ENCODE measurements around the gene CREBZF.
"Not testable (repeated sequence)": the region's sequence is repeated elsewhere in the genome, so short reads cannot be mapped to it uniquely, and the experiment has no call there.

The CREBZF gene

DNA sequence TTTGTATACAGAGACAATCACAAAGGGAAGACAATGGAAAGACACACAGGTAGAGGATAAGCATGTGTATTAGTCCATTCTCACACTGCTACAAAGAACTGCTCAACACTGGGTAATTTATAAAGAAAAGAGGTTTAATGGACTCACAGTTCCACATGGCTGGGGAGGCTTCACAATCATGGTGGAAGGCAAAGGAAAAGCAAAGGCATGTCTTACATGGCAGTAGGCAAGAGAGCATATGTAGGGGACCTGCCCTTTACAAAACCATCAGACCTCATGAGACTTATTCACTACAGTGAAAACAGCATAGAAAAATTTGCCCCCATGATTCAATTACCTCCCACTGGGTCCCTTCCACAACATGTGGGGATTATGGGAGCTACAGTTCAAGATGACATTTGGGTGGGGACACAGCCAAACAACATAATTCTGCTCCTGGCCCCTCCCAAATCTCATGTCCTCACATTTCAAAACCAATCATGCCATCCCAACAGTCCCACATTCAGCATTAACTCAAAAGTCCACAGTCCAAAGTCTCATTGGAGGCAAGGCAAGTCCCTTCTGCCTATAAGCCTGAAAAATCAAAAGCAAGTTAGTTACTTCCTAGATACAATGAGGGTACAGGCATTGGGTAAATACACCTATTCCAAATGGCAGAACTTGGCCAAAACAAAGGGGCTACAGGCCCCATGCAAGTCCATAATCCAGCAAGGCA, 6.2 kb upstream of the CREBZF start:
- not testable (repeated sequence) for DNase-seq (ENCODE audit: low read depth in 1 of 2, low spot score in 1 of 2)

DNA sequence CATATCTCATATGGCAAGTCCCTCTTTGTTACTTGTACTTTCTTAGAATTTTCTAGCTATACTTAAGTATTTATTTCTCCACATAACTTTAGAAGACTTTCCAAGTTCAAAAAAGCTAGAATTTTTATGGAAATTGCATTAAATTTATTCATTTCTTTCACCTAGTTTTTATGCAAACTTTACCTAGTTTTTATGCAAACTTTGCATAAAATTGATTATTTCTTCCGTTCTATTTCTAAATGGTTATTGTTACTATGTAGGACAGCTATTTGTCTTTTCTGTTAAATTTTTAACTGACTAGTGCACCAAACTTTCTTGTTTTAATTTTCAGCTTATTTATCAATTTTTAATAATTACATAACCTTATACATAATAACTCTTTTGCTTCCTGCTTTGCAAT, 3.2 kb upstream of the CREBZF start:
- no peak for DNase-seq (ENCODE audit: low read depth in 1 of 2, low spot score in 1 of 2)

DNA sequence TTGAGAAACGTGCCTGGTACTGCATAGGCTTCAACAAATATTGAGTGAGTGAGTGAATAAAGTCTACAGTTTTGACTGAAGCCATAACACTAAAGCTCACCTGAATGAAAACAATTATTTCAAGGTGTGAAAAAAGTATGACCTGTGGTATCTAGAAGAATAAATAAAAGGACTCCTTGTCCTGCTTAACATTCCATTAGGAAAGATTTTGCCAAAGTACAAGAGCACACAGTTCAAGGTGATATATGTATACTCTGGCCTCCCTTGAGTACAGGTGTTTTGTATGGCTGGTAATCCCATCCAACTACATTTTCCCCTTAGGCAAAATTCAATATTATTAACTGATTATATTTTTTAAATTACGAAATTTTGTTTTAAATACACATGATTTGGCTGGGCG, 1.8 kb upstream of the CREBZF start:
- no peak for DNase-seq (ENCODE audit: low read depth in 1 of 2, low spot score in 1 of 2)

DNA sequence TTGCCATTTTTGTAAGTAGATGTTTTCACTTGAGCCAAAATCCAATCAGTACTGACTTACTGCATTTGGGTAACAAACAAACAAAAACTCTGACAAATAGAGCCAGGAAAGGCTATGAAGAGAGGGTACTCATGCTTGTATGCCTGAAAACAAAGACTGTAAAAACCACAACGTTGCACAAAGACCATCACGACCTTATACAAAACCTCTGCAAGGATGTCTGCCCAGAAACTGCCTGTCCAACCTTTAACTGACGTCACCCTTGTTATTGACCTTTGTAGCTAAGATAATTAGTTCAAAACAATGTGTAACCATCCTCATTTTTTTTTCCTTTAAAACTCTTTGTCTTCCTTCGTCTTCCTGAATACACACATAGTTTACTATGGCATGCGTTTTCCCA, 804 bp upstream of the CREBZF start:
- no peak for DNase-seq (ENCODE audit: low read depth in 1 of 2, low spot score in 1 of 2)

DNA sequence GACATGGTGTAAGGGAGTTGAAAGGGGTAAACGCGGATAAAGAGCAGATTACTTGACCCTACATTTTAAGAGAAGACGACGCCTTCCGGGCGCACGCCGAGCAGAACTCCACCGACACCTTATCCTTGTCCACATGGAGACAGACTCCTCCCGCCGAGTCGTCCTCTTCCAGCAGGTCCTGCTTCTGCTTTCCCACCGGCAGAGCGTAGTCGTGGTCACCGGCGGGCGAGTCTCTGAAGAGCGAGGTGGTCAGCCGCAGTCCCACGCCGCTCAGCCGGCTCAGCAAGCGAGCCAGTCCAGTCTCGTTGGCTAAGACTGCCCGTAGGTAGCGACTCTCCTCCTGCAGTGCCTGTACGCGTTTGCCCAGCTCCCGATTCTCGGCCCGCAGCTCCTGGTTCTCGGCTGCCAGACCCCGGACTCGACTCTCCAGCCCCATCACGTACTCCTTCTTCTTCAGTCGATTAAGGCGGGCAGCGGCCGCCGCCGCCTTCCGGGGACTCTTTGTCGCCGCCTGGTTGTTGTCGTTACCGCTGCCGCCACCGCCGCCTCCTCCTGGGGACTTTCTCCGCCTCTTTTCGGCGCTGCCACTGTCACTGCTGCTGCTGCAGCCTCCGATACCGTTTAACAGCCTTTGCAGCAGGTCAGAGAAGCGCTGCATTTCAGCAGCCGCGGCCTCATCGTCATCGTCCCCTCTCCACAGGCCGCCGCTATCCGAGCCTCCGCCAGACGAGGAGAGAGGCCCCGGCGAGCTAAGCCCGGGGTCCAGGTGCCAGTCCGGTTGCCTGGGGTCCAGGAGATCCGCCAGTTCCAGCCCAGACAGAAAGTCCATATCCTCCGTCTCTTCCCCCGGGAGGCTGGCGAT, 945 bp downstream of the CREBZF start:
- DNase-seq (ENCODE audit: low read depth in 1 of 2, low spot score in 1 of 2): peak; percentile 80 to 81

- no peak for DNase-seq (ENCODE audit: low read depth in 1 of 2, low spot score in 1 of 2)
These were observed 1.7 kb downstream of the CREBZF start for GRCh38 chr11:85663080-85663752.

DNA sequence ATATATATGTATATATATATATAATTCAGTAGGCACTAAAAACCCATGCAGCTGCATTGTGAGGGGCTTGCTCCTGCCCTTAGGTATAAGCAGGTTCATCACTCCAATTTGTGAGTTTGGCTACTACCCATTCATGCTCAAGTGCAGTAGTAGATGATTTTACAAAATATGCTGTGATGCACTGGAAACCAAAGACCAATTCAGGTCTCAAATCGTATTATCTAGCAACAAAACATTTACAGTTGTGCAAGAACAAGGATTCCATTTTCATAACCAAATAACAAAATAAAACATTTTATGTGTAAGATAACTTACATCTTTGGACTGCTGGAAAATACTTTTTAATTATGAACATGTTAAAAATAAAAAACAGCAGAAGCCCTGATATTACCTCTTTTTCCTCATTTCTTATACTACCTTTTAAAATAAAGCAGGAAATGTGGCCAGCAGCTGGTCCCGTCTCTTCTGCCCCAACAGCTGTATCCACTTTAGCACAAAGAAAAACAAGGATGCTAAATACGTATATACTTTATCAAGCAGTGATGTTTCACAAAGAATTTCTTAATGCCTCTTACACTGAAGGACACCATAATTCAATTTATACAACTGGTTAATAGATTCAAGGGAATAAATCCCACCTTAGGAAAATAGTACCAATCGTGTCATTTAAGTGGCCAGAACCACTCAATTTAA, 2.8 kb downstream of the CREBZF start:
- no peak for DNase-seq (ENCODE audit: low read depth in 1 of 2, low spot score in 1 of 2)

DNA sequence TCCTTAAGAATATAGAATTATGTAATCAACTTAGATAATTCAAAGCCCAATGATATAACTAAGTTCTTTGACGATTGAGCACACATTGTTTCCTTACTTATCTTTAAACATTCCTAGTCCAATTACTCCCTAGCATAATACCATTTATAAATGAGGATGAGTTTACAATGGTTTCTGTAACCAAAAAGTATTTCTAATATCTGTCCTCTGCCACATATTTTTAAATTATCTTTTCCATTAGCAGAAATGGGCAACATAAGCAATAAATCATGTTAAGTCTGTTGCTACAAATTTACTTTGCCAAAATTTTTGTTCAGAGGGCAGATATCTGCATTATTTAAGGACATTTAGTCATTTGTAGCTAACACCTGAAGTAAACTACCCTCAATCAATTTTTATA, 6.7 kb downstream of the CREBZF start:
- DNase-seq (ENCODE audit: low read depth in 1 of 2, low spot score in 1 of 2): no peak

DNA sequence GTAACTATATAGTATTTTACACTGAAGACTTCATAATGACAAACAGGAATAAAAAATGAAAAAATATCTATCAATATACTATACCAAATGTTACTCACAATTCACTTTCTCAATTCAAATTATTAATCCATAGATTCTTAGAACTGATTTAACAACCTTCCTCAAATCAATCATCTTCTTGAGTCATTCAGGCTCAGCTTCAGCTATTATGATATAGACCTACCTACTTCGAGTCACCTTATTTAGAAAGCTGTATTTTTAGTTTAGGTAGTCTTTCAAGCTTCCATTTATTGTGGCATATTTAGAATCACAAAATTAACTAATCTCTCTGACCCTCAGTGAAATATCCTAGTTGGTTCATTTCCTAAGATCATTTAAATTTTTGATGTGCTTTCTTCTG, 8.2 kb downstream of the CREBZF start:
- no peak for DNase-seq (ENCODE audit: low read depth in 1 of 2, low spot score in 1 of 2)

DNA sequence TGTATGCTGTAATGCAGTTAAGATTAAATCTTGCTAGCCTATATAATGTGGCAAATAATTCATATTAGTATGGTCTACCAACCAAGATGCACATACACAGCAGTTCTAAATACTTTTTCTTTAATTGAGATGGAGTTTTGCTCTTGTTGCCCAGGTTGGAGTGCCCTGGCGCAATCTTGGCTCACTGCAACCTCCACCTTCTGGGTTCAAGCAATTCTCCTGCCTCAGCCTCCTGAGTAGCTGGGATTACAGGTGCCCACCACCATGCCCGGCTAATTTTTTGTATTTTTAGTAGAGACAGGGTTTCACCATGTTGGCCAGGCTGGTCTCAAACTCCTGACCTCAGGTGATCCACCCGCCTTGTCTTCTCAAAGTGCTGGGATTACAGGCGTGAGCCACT, 10.6 kb downstream of the CREBZF start:
- DNase-seq (ENCODE audit: low read depth in 1 of 2, low spot score in 1 of 2): not testable (repeated sequence)

- DNase-seq (ENCODE audit: low read depth in 1 of 2, low spot score in 1 of 2): no peak
These were observed 12.0 kb downstream of the CREBZF start for GRCh38 chr11:85652786-85653447.

GRCh38 chr11:85651118-85651517, 13.8 kb downstream of the CREBZF start:
- DNase-seq (ENCODE audit: low read depth in 1 of 2, low spot score in 1 of 2): no peak

GRCh38 chr11:85647604-85648299, 17.2 kb downstream of the CREBZF start, which contains the start of gene TMEM126A:
Gene TMEM126A (plus strand): TSS chr11:85647967. CDS start chr11:85650256, 2,289 bp downstream.
- peak; percentile 80 to 84 for DNase-seq (ENCODE audit: low read depth in 1 of 2, low spot score in 1 of 2)

GRCh38 chr11:85647078-85647477, 17.9 kb downstream of the CREBZF start:
- no peak for DNase-seq (ENCODE audit: low read depth in 1 of 2, low spot score in 1 of 2)

DNA sequence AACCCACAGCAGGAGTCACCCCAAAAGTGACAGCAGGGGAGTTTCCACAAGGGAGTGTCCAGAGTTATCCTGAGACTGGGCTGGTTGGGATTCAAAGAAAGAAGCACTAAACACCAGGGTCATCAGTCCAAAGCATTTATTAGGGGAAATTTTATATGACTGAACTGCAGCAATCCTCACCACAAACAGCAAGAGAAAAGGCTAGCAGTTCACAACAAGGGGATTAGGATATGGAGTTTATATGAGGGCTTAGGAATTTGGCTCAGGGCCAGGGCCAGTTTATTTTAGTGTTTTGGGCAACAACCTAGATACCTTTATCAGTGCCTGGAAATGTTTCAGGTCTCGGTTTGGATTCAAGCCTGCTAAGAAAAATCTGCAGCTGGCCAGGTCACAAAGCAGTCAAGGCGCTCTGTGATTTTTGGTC, 21.7 kb downstream of the CREBZF start:
- no peak for DNase-seq (ENCODE audit: low read depth in 1 of 2, low spot score in 1 of 2)

DNA sequence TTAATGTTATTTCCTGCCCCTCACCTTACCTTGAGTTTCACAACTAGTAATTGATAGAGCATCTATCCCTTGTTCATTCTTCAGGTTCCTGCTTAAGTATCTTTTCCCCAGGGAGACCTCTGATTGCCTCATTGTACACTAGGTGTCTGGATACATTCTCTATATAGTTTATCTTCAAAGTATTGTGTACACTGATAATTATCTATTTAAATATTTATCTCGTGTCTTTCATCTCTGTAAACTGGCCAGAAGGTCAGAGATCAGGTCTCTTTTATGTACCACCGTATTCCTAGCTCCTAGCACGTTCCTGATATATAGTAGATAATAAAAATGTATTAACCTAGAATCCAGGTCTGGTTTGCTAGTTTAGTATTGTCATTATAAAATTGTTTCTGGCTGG, 30.2 kb downstream of the CREBZF start:
- DNase-seq (ENCODE audit: low read depth in 1 of 2, low spot score in 1 of 2): no peak

GRCh38 chr11:85628771-85629341, 36.1 kb downstream of the CREBZF start:
- DNase-seq (ENCODE audit: low read depth in 1 of 2, low spot score in 1 of 2): no peak

- peak; percentile 89 to 93 for DNase-seq (ENCODE audit: low read depth in 1 of 2, low spot score in 1 of 2)
These were observed 36.7 kb downstream of the CREBZF start, which contains the start of gene TMEM126B for GRCh38 chr11:85627998-85628770. Gene TMEM126B (plus strand): TSS chr11:85628593. CDS start chr11:85628608, 15 bp downstream.
